Measurements from ENCODE around the gene UGT1A1.

DNA sequence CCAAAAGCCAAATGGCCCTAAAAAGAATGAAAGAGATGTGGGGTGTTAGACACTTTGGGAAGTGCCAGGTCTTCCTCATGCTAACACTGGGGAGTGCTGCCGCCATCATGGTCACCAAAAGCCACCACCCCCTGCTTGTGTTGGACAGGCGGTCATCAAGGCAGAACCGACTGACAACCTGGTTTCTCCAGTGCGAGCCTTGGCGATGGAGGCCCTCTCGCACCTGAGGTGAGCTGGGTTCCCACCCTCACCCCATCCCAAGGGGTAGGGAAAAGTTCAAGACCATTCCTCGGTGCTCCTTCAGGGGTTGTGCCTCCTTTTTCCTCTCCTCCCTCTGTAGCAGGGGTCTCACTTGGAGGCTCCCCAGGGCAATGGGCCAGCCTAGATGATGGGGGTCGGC, 51.7 kb downstream of the UGT1A1 start:
- TF ChIP-seq CTCF (IDR thresholded peaks at IDR 0.05 in 2 of 3, conservative IDR thresholded peaks at IDR 0.05 in 1 of 3; ENCODE audit: borderline replicate concordance in 1 of 3, insufficient read depth in 1 of 3, low read depth in 2 of 3, low read length in 2 of 3) (no peak), JUND (IDR thresholded peaks at IDR 0.05) (no peak), RAD21 (IDR thresholded peaks at IDR 0.05; ENCODE audit: low read depth) (no peak), EZH2 (IDR thresholded peaks at IDR 0.05) (no peak), FOSL1 (IDR thresholded peaks at IDR 0.05; ENCODE audit: low read depth) (no peak), ELF1 (IDR thresholded peaks at IDR 0.05; ENCODE audit: borderline replicate concordance, low read depth) (no peak), EGR1 (IDR thresholded peaks at IDR 0.05; ENCODE audit: low read depth) (no peak), POLR2A (IDR thresholded peaks at IDR 0.05; ENCODE audit: borderline replicate concordance, extremely low read depth, insufficient read depth, insufficient read length) (no peak), POLR2AphosphoS5 (IDR thresholded peaks at IDR 0.05; ENCODE audit: low read depth, low read length) (no peak), ZFX (IDR thresholded peaks at IDR 0.05) (no peak), ZNF274 (IDR thresholded peaks at IDR 0.05; ENCODE audit: low read depth, low read length) (no peak), EZH2phosphoT487 (IDR thresholded peaks at IDR 0.05; ENCODE audit: borderline replicate concordance) (no peak)
- TF ChIP-seq, protein P1, sequence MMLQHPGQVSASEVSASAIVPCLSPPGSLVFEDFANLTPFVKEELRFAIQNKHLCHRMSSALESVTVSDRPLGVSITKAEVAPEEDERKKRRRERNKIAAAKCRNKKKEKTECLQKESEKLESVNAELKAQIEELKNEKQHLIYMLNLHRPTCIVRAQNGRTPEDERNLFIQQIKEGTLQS (IDR thresholded peaks at IDR 0.05), result no peak
